Endodermal cell (in vitro differentiated cells): ENCODE results near the gene HHAT. TPM values are rescaled to one million over a fixed set of nuclear protein-coding genes. Genes with fewer than 3 reads are reported as not detected.

Source experiments
- DNase-seq: peaks from one replicate; pipeline ENCODE4 v3.0.0-alpha.2; 2017
- H3K27ac ChIP-seq: 2 replicates; pipeline ENCODE4 v1.5.1; 2013; ENCODE audit warnings: mild to moderate bottlenecking, low read depth, low read length, moderate library complexity
- H3K27me3 ChIP-seq: 2 replicates; pipeline ENCODE4 v1.6.1; 2013; ENCODE audit warnings: mild to moderate bottlenecking, low read length, moderate library complexity; ENCODE audit not compliant: insufficient read depth, control insufficient read depth, poor library complexity, severe bottlenecking
- H3K36me3 ChIP-seq: 2 replicates; pipeline ENCODE4 v1.7.0; 2013; ENCODE audit warnings: mild to moderate bottlenecking, low read length, moderate library complexity; ENCODE audit not compliant: control insufficient read depth, insufficient read depth
- H3K4me1 ChIP-seq: one replicate; pipeline ENCODE4 v1.7.0; 2013; ENCODE audit warnings: low read length; ENCODE audit not compliant: control insufficient read depth, insufficient read depth
- H3K4me3 ChIP-seq: 2 replicates; pipeline ENCODE4 v1.5.1; 2013; ENCODE audit warnings: mild to moderate bottlenecking, low read length, moderate library complexity
- H3K9ac ChIP-seq: 2 replicates; pipeline ENCODE4 v1.6.1; 2013; ENCODE audit warnings: mild to moderate bottlenecking, low read length, moderate library complexity; ENCODE audit not compliant: poor library complexity, severe bottlenecking; ENCODE audit errors: extremely low read depth
- H3K9me3 ChIP-seq: 2 replicates; pipeline ENCODE4 v1.6.1; 2013; ENCODE audit warnings: mild to moderate bottlenecking, low read length, moderate library complexity; ENCODE audit not compliant: control insufficient read depth
- H3K27ac Mint-ChIP-seq: 2 replicates; pipeline ENCODE4 v1.8.0; 2020; ENCODE audit warnings: mixed read lengths
- H3K27me3 Mint-ChIP-seq: 2 replicates; pipeline ENCODE4 v1.8.0; 2021; ENCODE audit warnings: mild to moderate bottlenecking, mixed read lengths; ENCODE audit not compliant: insufficient read depth
- H3K36me3 Mint-ChIP-seq: 2 replicates; pipeline ENCODE4 v1.8.0; 2020; ENCODE audit warnings: low read depth, mixed read lengths
- H3K4me1 Mint-ChIP-seq: 2 replicates; pipeline ENCODE4 v1.8.0; 2020; ENCODE audit warnings: mixed read lengths
- H3K4me3 Mint-ChIP-seq: 2 replicates; pipeline ENCODE4 v1.8.0; 2020; ENCODE audit warnings: mild to moderate bottlenecking, moderate library complexity, mixed read lengths
- H3K9me3 Mint-ChIP-seq: 2 replicates; pipeline ENCODE4 v1.8.0; 2020; ENCODE audit warnings: mild to moderate bottlenecking, mixed read lengths
- CTCF ChIP-seq: fragments of 200-600 bp; sonication (generic); conservative IDR thresholded peaks from 2 replicates; pipeline ENCODE4 v1.5.0; 2021; ENCODE audit warnings: antibody characterized with exemption, mild to moderate bottlenecking
- WGBS, 2 experiments: methylation state at CpG; one replicate each; pipeline versions ENCODE4 v1.1.5 to v1.1.7; 2013; ENCODE audit warnings: missing lambda C conversion rate in 2 of 2, mixed read lengths in 1 of 2; ENCODE audit not compliant: insufficient coverage in 1 of 2, insufficient read length in 1 of 2; 5-methylcytosine and 5-hydroxymethylcytosine counted together
- total RNA-seq, 2 donors: library from RNA; stranded (reverse); fragmentation: NEBNext Ultra II Directional in 1 of 2; extraction: Animal tissue kit (Norgen Biotek cat#: 25700) in 1 of 2; gene quantifications; 2 replicates in 1 of 2; 3 replicates in 1 of 2; pipeline ENCODE4 v1.2.1, GENCODE V29; 2021

Gene HHAT
- total RNA-seq, 2 donors from 2014 or later: 6.9 to 9.8 TPM

- Mint-ChIP-seq H3K4me1 (no peaks in the 10 kb centered on the region), H3K27ac (no peak overlapping the region), H3K36me3 (no peaks in the 10 kb centered on the region), H3K9me3 (no peaks in the 10 kb centered on the region), H3K4me3 (no peak overlapping the region), H3K27me3 (no peaks in the 10 kb centered on the region)
- H3K36me3 ChIP-seq: no peaks in the 10 kb centered on the region
- 92% methylated on average over 3 of the region's 3 CpGs; no CpG with 5 or more reads in 1 of the 2 experiments for WGBS, 2 experiments
- no peak overlapping the region for H3K27ac ChIP-seq
- H3K4me1 ChIP-seq: no peaks in the 10 kb centered on the region
- no peak for TF ChIP-seq CTCF
- H3K4me3 ChIP-seq: no peak overlapping the region
- no peaks in the 10 kb centered on the region for H3K27me3 ChIP-seq
- no peaks in the 10 kb centered on the region for H3K9me3 ChIP-seq
- no peak for DNase-seq
- H3K9ac ChIP-seq: no peak overlapping the region
These were observed 349.6 kb downstream of the HHAT start for GRCh38 chr1:210678306-210678705.

DNA sequence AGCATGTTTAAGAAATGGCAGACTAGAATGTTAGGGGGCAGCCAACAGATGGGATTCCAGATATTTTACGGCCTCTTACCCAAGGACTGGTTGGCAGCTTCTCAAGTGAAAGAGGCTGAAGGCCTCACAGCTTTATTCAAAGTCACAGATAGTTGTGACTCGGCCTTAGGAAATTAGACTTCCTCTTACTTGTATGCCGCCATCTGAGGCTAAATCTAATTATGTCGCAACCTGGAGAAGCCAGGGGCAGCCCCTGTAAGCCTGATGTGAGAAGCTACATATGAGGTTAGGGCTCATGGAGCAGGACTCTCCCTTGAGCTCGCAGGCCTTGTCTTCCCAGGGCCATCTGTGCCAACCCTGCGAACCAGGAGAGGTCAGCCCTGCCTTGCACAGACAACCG is 352.5 kb downstream of the HHAT start:
- Mint-ChIP-seq H3K36me3 (no peaks in the 10 kb centered on the region), H3K27ac (no peak overlapping the region), H3K9me3 (no peaks in the 10 kb centered on the region), H3K4me1 (no peaks in the 10 kb centered on the region), H3K27me3 (peaks cover 2% of the 10 kb centered on the region), H3K4me3 (no peak overlapping the region)
- DNase-seq: peak; percentile 21
- H3K9me3 ChIP-seq: no peaks in the 10 kb centered on the region
- 91 to 100% methylated on average over 6 to 7 of the region's 7 CpGs for WGBS, 2 experiments
- no peaks in the 10 kb centered on the region for H3K4me1 ChIP-seq
- no peak for TF ChIP-seq CTCF
- no peak overlapping the region for H3K4me3 ChIP-seq
- H3K36me3 ChIP-seq: no peaks in the 10 kb centered on the region
- no peak overlapping the region for H3K27ac ChIP-seq
- H3K9ac ChIP-seq: no peak overlapping the region
- no peaks in the 10 kb centered on the region for H3K27me3 ChIP-seq

DNA sequence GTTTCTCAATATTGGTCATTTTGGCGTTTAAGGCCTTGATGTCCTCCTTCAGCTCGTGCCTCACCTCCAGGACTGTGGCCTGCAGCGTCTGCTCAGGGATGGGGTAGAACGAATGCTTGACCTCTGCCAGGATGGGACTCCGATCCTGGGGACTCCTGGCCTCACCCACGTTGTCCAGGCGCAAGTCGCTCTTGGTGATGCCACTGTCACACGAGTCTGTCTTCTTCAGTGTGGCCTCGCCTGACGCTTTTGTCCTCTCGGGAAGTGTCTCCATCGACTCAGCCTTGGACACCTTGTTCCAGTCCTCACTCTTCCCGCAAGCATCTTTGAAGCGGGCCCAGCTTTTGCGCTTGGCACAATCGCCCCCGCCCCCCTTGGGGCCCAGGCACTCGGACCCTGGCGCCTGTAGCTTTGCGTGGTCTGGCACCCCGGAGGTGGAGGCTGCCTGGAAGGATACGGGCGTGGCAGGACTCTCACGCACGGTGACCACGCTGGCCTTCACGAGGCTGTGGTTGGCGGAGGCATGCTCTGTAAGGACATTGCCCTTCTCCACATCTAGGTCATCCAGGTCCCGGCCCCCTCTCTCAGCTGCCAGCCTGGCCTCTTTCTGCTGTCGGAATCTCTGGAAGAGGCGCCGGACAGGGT is 354.8 kb downstream of the HHAT start:
- no peak overlapping the region for H3K4me3 Mint-ChIP-seq
- no peak for TF ChIP-seq CTCF

More for the DNA sequence above, 354.8 kb downstream of the HHAT start:
- H3K9me3 ChIP-seq: no peaks in the 10 kb centered on the region
- Mint-ChIP-seq H3K36me3 (no peaks in the 10 kb centered on the region), H3K4me1 (no peaks in the 10 kb centered on the region), H3K9me3 (no peaks in the 10 kb centered on the region), H3K27ac (no peak overlapping the region), H3K27me3 (peaks cover 2% of the 10 kb centered on the region)
- H3K27me3 ChIP-seq: no peaks in the 10 kb centered on the region
- H3K4me1 ChIP-seq: no peaks in the 10 kb centered on the region
- H3K4me3 ChIP-seq: no peak overlapping the region
- peak; percentile 31 for DNase-seq
- 93 to 94% methylated on average over 30 to 33 of the region's 33 CpGs for WGBS, 2 experiments
- no peaks in the 10 kb centered on the region for H3K36me3 ChIP-seq
- H3K9ac ChIP-seq: no peak overlapping the region
- no peak overlapping the region for H3K27ac ChIP-seq
